NB4 (cell line): ENCODE measurements around the gene POLG2.
"Not testable (repeated sequence)": the region's sequence is repeated elsewhere in the genome, so short reads cannot be mapped to it uniquely, and the experiment has no call there.

Experiments
- DNase-seq: peaks from one replicate; pipeline ENCODE4 v3.0.0; 2010; ENCODE audit warnings: low read depth
- H3K4me3 ChIP-seq: one replicate; pipeline ENCODE4 v1.5.1; 2011; ENCODE audit warnings: mild to moderate bottlenecking, low read depth, low read length, moderate library complexity
- MYC ChIP-seq: IDR thresholded peaks from 2 replicates; pipeline ENCODE4 v1.6.1; 2011; ENCODE audit warnings: low read depth, low read length
- POLR2A ChIP-seq: IDR thresholded peaks from 2 replicates; pipeline ENCODE4 v1.6.1; 2011; ENCODE audit warnings: mild to moderate bottlenecking; ENCODE audit not compliant: insufficient read length; ENCODE audit errors: extremely low read depth
- TF ChIP-seq, protein P1 (sequence below): IDR thresholded peaks from 2 replicates; pipeline ENCODE4 v1.6.1; 2011; ENCODE audit warnings: low read depth, low read length
- TF ChIP-seq, protein P2 (sequence below): IDR thresholded peaks from one replicate; pipeline ENCODE4 v1.5.1; 2012; ENCODE audit warnings: low read depth, low read length

The POLG2 gene

DNA sequence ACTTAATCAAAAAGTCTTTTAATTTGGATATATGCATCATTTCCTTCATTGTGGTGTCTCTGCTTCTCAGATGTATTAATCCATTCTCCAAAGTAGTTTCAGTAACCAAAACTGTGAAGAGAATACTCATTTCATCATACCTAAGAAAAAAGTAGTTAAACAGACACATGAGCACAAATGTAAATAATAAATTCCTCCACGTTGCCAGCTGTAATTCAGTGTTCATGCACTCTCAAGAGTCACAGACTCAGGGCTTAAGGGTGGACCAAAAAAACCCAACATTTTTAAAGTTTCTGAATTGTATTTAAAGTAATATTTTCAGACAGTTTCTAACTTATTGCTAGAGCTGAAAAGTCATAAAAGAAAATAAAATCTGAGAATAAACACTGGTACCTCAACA is 19.0 kb downstream of the POLG2 start:
- no peak overlapping the region for H3K4me3 ChIP-seq
- DNase-seq, result no peak
- TF ChIP-seq, protein P1, sequence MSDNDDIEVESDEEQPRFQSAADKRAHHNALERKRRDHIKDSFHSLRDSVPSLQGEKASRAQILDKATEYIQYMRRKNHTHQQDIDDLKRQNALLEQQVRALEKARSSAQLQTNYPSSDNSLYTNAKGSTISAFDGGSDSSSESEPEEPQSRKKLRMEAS, result no peak
- TF ChIP-seq, protein P2, sequence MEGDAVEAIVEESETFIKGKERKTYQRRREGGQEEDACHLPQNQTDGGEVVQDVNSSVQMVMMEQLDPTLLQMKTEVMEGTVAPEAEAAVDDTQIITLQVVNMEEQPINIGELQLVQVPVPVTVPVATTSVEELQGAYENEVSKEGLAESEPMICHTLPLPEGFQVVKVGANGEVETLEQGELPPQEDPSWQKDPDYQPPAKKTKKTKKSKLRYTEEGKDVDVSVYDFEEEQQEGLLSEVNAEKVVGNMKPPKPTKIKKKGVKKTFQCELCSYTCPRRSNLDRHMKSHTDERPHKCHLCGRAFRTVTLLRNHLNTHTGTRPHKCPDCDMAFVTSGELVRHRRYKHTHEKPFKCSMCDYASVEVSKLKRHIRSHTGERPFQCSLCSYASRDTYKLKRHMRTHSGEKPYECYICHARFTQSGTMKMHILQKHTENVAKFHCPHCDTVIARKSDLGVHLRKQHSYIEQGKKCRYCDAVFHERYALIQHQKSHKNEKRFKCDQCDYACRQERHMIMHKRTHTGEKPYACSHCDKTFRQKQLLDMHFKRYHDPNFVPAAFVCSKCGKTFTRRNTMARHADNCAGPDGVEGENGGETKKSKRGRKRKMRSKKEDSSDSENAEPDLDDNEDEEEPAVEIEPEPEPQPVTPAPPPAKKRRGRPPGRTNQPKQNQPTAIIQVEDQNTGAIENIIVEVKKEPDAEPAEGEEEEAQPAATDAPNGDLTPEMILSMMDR, result no peak
- TF ChIP-seq POLR2A (no peak), MYC (no peak)

DNA sequence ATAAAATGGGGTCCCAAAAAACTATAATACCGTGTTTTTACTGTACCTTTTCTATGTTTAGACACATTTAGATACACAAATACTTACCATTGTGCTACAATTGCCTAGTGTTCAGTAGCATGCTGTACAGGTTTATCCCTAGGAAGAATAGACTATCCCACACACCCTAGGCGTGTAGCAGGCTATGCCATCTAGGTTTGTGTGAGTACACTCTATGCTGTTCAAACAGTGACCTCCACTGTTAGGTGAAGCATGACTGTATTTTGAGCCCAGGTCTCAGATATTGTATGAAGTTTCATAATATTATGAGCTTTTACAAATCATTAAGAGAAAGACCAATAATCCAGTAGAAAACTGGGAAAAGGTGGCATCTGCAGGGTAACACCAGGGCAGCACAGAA is 24.3 kb downstream of the POLG2 start:
- no peak for DNase-seq
- TF ChIP-seq, protein P1, result no peak
- no peak for TF ChIP-seq MYC
- TF ChIP-seq, protein P2, result no peak
- TF ChIP-seq POLR2A, result no peak
- H3K4me3 ChIP-seq, result no peak overlapping the region

DNA sequence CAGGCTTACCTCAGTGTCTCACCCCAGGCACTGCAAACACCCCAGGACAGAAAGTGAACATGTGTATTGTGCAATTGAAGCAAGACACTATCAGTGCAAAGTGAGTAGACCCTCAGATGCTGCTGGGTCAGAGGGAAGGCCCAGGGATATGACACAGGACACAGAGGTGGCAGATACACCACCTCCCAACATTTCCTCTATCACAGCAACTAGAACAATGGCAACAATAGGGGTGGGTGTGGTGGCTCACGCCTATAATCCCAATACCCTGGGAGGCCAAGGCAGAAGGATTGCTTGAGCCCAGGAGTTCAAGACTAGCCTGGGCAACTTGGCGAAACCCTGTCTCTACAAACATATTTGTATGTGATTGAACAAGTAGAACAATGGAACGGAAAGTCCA is 25.4 kb downstream of the POLG2 start:
- no peak for DNase-seq
- no peak overlapping the region for H3K4me3 ChIP-seq
- TF ChIP-seq POLR2A (no peak), MYC (no peak)
- TF ChIP-seq, protein P1, result no peak
- TF ChIP-seq, protein P2, result no peak

DNA sequence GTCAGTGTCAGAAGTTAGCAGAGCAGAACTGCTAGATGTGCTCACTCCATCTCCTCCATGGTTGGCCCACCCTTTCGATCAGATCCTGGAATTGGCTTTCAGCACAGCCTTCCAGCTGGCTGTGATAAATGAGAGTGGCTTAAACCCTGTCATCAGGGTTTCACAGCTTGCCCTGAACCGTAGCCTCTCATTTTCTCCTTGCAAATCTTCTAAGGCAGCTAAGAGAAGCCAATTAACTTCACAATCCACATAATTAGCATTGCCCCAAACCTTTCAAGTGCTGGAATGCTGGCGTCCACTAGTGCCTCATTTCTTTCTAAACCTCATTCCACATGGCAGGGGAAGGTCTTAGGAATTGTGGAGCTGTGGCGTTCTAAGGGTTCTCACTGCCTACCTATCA is 26.2 kb downstream of the POLG2 start:
- no peak for TF ChIP-seq MYC
- TF ChIP-seq POLR2A, result no peak
- TF ChIP-seq, protein P1, result no peak
- TF ChIP-seq, protein P2, result no peak
- H3K4me3 ChIP-seq, result no peak overlapping the region
- no peak for DNase-seq

DNA sequence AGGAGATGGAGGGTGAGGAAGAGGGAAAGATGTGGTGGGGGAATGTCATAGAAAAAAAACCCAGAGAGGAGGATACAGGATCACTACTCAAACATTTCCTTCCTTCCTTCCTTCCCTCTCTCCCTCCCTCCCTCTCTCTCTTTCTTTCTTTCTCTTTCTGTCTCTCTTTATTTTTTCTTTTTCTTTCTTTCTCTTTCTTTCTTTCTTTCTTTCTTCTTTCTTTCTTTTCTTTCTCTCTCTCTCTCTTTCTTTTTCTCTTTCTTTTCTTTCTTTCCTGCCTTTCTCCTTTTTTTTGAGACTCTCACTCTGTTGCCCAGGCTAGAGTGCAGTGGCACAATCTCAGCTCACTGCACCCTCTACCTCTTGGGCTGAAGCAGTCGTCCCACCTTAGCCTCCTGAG is 30.0 kb downstream of the POLG2 start:
- DNase-seq, H3K4me3 ChIP-seq: not testable (repeated sequence)

DNA sequence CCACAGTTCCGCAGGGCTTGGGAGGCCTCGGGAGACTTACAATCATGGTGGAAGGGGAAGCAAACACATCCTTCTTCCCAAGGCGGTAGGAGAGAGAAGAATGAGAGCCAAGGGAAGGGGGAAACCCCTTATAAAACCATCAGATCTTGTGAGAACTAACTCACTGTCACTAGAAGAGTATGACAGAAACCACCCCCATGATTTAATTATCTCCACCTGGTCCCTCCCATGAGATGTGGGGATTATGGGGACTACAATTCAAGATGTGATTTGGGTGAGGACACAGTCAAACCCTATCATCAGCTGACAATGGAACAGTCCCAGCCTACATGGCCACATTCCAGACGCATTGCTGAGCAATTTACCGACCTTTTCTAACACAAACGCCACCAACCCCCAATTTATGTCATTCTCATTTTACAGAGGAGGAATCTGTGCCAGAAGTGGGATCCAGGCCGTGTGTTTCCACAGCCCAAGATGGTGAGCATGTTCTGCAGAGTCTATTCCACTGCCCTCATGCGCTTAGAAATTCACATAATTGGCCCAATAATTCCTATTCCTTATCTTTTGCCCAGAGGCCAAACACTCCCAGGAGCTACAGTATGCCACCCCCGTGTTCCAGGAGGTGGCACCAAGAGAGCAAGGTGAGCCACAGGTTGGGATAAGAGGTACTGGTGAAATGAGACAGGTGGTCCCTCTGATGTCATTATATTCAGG is 30.7 kb downstream of the POLG2 start:
- TF ChIP-seq POLR2A (no peak), MYC (no peak)
- TF ChIP-seq, protein P1, result no peak
- TF ChIP-seq, protein P2, result no peak
- no peak for DNase-seq

More for the DNA sequence above, 30.7 kb downstream of the POLG2 start:
- no peak overlapping the region for H3K4me3 ChIP-seq
